ENCODE data around the gene ANKRD33.

DNA sequence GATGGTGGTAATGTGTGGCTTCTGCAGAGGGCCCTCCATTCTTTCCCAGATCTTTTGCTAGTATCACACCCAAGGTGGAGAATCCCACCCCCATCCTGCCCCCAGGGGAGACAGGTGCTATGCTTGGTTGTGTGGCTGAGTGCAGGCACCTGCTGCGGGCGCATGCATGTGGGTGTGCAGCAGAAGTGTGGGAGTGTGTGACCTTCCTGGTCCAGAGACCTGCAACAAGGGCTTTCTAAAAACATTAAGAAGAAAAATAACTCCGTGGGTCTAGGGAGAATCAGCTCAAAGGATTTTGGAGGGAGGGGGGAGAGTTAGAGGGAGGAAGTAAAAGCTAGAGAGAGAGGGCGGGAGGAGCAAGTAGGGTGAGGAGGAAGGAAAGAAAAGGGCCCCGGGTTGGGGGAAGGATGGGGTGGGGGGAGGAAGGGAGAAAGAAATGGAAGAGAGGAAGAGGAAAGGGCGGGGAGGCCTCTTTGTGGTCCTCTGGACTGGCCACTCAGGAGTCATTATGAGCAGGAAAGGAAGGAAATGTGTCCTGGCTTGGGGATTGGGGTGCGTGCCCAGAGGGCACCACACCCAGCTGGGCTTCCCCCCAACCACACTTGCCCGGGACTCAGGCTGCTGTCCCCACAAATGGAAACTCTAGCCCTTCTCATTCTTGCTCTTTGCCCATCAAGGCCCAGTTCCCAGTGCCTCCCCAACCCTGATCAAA lies 36.3 kb upstream of the ANKRD33 start:
- TF ChIP-seq EZH2 (IDR thresholded peaks at IDR 0.05; ENCODE audit: borderline replicate concordance, low read length), result no peak
- TF ChIP-seq CTCF (conservative IDR thresholded peaks at IDR 0.05 in 1 of 2, IDR thresholded peaks at IDR 0.05 in 1 of 2; ENCODE audit: extremely low read depth in 1 of 2, insufficient read depth in 1 of 2, low read depth in 1 of 2, low read length in 2 of 2), result no peak
